IMR-90 (cell line): ENCODE measurements around the gene KCNAB1. TPM values are rescaled to one million over a fixed set of nuclear protein-coding genes. Genes with fewer than 3 reads are reported as not detected.

Source experiments
- ATAC-seq: fragments of 200-7000 bp; cut with Tn5 transposase; 2 replicates; pipeline ENCODE4 v1.9.1; 2020; ENCODE audit warnings: low read depth, mild to moderate bottlenecking, moderate library complexity
- BruUV-seq: library from RNA; stranded (reverse); fragments of 400-500 nt; replicated peaks from 2 replicates; lab custom pipeline; 2021; lab: Mats Ljungman, UMichigan
- CTCF ChIA-PET: fragments of 300-600 bp; formaldehyde crosslinking; extraction: SDS; loops from one replicate; lab custom pipeline; 2021; ENCODE audit warnings: antibody characterized with exemption; lab: Yijun Ruan, JAX
- POLR2A ChIA-PET: fragments of 300-600 bp; sonication (Branson Sonifier 250); formaldehyde crosslinking; loops from one replicate; lab custom pipeline; 2022; ENCODE audit warnings: antibody characterized with exemption; ENCODE audit not compliant: unreplicated experiment; lab: Charles Lee
- DNase-seq: peaks from one replicate; pipeline ENCODE4 v3.0.0; 2013
- H2AFZ ChIP-seq: replicated peaks from 2 replicates; pipeline ENCODE3; 2013; ENCODE audit warnings: low read length, mild to moderate bottlenecking; ENCODE audit not compliant: poor library complexity
- H2AK5ac ChIP-seq: 2 replicates; pipeline ENCODE4 v1.6.1; 2013; ENCODE audit warnings: low read depth, low read length, inconsistent platforms
- H2AK9ac ChIP-seq: replicated peaks from 2 replicates; pipeline ENCODE3; 2013; ENCODE audit warnings: mild to moderate bottlenecking, low read depth, low read length, moderate library complexity; ENCODE audit not compliant: poor library complexity
- H2BK120ac ChIP-seq: 2 replicates; pipeline ENCODE4 v1.6.1; 2013; ENCODE audit warnings: low read depth, low read length, inconsistent platforms
- H2BK15ac ChIP-seq: 3 replicates; pipeline ENCODE4 v1.6.1; 2013; ENCODE audit warnings: low read depth, low read length, inconsistent platforms
- H2BK20ac ChIP-seq: 2 replicates; pipeline ENCODE4 v1.6.1; 2013; ENCODE audit warnings: low read depth, mild to moderate bottlenecking, inconsistent platforms, low read length, moderate library complexity
- H2BK5ac ChIP-seq: 2 replicates; pipeline ENCODE4 v1.6.1; 2013; ENCODE audit warnings: mild to moderate bottlenecking, low read depth, low read length, inconsistent platforms; ENCODE audit not compliant: poor library complexity, severe bottlenecking
- H3K14ac ChIP-seq: replicated peaks from 2 replicates; pipeline ENCODE4 v1.6.1; 2013; ENCODE audit warnings: low read depth, low read length, inconsistent platforms
- H3K18ac ChIP-seq: 2 replicates; pipeline ENCODE4 v1.6.1; 2013; ENCODE audit warnings: low read depth, low read length, control low read depth
- H3K23ac ChIP-seq: 2 replicates; pipeline ENCODE4 v1.6.1; 2013; ENCODE audit warnings: low read depth, low read length, inconsistent platforms
- H3K27ac ChIP-seq: 2 replicates; pipeline ENCODE4 v1.5.1; 2013; ENCODE audit warnings: mild to moderate bottlenecking, control low read depth, low read length; ENCODE audit not compliant: insufficient read depth
- H3K27me3 ChIP-seq: 2 replicates; pipeline ENCODE4 v1.6.1; 2013; ENCODE audit warnings: low read length; ENCODE audit not compliant: control insufficient read depth, insufficient read depth
- H3K36me3 ChIP-seq: 2 replicates; pipeline ENCODE4 v1.6.1; 2013; ENCODE audit warnings: low read length, mixed read lengths; ENCODE audit not compliant: control insufficient read depth, insufficient read depth
- H3K4ac ChIP-seq: 2 replicates; pipeline ENCODE4 v1.6.1; 2013; ENCODE audit warnings: low read depth, low read length, inconsistent platforms
- H3K4me1 ChIP-seq: 2 replicates; pipeline ENCODE4 v1.6.1; 2013; ENCODE audit warnings: low read length, mixed read lengths; ENCODE audit not compliant: control insufficient read depth, insufficient read depth
- H3K4me2 ChIP-seq: 2 replicates; pipeline ENCODE4 v1.6.1; 2013; ENCODE audit warnings: low read depth, mild to moderate bottlenecking, control low read depth, low read length, moderate library complexity
- H3K4me3 ChIP-seq: 2 replicates; pipeline ENCODE4 v1.5.1; 2013; ENCODE audit warnings: low read depth, mild to moderate bottlenecking, control low read depth, low read length, moderate library complexity; ENCODE audit not compliant: insufficient read depth
- H3K56ac ChIP-seq: 2 replicates; pipeline ENCODE4 v1.6.1; 2013; ENCODE audit warnings: low read length, inconsistent platforms; ENCODE audit not compliant: insufficient read depth; ENCODE audit errors: extremely low read depth
- H3K79me1 ChIP-seq, 2 experiments: 2 replicates each; pipeline ENCODE4 v1.6.1; 2013; ENCODE audit warnings: low read length in 2 of 2, inconsistent platforms in 1 of 2, low read depth in 1 of 2
- H3K9ac ChIP-seq: 2 replicates; pipeline ENCODE4 v1.6.1; 2013; ENCODE audit warnings: low read depth, low read length, control low read depth
- H3K9me1 ChIP-seq: 2 replicates; pipeline ENCODE4 v1.6.1; 2013; ENCODE audit warnings: low read length, inconsistent platforms; ENCODE audit not compliant: insufficient read depth
- H3K9me3 ChIP-seq: 2 replicates; pipeline ENCODE4 v1.6.1; 2013; ENCODE audit warnings: low read length; ENCODE audit not compliant: control insufficient read depth, insufficient read depth
- H4K20me1 ChIP-seq: 2 replicates; pipeline ENCODE4 v1.6.1; 2013; ENCODE audit warnings: low read length, inconsistent platforms; ENCODE audit not compliant: insufficient read depth
- H4K5ac ChIP-seq: 2 replicates; pipeline ENCODE4 v1.6.1; 2013; ENCODE audit warnings: mild to moderate bottlenecking, low read depth, low read length, control low read depth
- H4K8ac ChIP-seq, 2 experiments: 2 replicates each; pipeline ENCODE4 v1.6.1; 2013; ENCODE audit warnings: low read depth in 2 of 2, low read length in 2 of 2, control low read depth in 1 of 2, inconsistent platforms in 1 of 2
- H4K91ac ChIP-seq: 2 replicates; pipeline ENCODE4 v1.6.1; 2013; ENCODE audit warnings: low read depth, low read length, inconsistent platforms; ENCODE audit not compliant: insufficient read depth
- BHLHE40 ChIP-seq: fragments of 150-350 bp; IDR thresholded peaks from 2 replicates; pipeline ENCODE4 v1.6.1; 2016; ENCODE audit warnings: mild to moderate bottlenecking, low read depth, low read length
- CEBPB ChIP-seq: IDR thresholded peaks from 2 replicates; pipeline ENCODE4 v1.6.1; 2012; ENCODE audit warnings: low read depth, low read length, improper control_type of control experiment
- CHD1 ChIP-seq: IDR thresholded peaks from 2 replicates; pipeline ENCODE4 v1.6.1; 2012; ENCODE audit warnings: low read depth, low read length, improper control_type of control experiment
- FOS ChIP-seq: fragments of 150-350 bp; IDR thresholded peaks from 2 replicates; pipeline ENCODE4 v1.6.1; 2016; ENCODE audit warnings: low read depth, low read length
- MAFK ChIP-seq: IDR thresholded peaks from 2 replicates; pipeline ENCODE4 v1.6.1; 2012; ENCODE audit warnings: low read depth, low read length, improper control_type of control experiment
- MAZ ChIP-seq: IDR thresholded peaks from 2 replicates; pipeline ENCODE4 v1.6.1; 2012; ENCODE audit warnings: low read depth, mild to moderate bottlenecking, low read length, improper control_type of control experiment, moderate library complexity, borderline replicate concordance
- MXI1 ChIP-seq: IDR thresholded peaks from 2 replicates; pipeline ENCODE4 v1.6.1; 2012; ENCODE audit warnings: low read depth, mild to moderate bottlenecking, low read length, moderate library complexity, borderline replicate concordance
- NFE2L2 ChIP-seq: fragments of 150-350 bp; IDR thresholded peaks from 2 replicates; pipeline ENCODE4 v1.6.1; 2016; ENCODE audit warnings: low read depth, mild to moderate bottlenecking, low read length
- POLR2A ChIP-seq: IDR thresholded peaks from 2 replicates; pipeline ENCODE4 v1.6.1; 2012; ENCODE audit warnings: mild to moderate bottlenecking, low read depth, low read length
- RAD21 ChIP-seq: IDR thresholded peaks from 2 replicates; pipeline ENCODE4 v1.6.1; 2012; ENCODE audit warnings: low read length, improper control_type of control experiment
- RCOR1 ChIP-seq: IDR thresholded peaks from 2 replicates; pipeline ENCODE4 v1.6.1; 2012; ENCODE audit warnings: mild to moderate bottlenecking, low read length, improper control_type of control experiment; ENCODE audit not compliant: insufficient replicate concordance
- RFX5 ChIP-seq: IDR thresholded peaks from 2 replicates; pipeline ENCODE4 v1.8.0; 2012; ENCODE audit warnings: low read depth, mild to moderate bottlenecking, low read length, moderate library complexity
- SMC3 ChIP-seq: fragments of 150-350 bp; IDR thresholded peaks from 2 replicates; pipeline ENCODE4 v1.6.1; 2016; ENCODE audit warnings: low read depth, mild to moderate bottlenecking, antibody characterized with exemption, low read length, moderate library complexity
- dilution Hi-C: fragments of 300-500 bp; cut with HindIII; formaldehyde crosslinking; loops from one replicate; pipeline ENCODE4 v1.14.3; 2018; ENCODE audit warnings: low sequenced_read_pairs; ENCODE audit not compliant: unreplicated experiment
- in situ Hi-C: fragments of 300-500 bp; cut with MboI; formaldehyde crosslinking; loops from 3 replicates; pipeline ENCODE4 v1.14.3; 2019; ENCODE audit warnings: low sequenced_read_pairs, inconsistent platforms, mixed read lengths
- intact Hi-C: fragments of 100-400 bp; cut with micrococcal nuclease; formaldehyde crosslinking; loops from 2 replicates; pipeline ENCODE4 v1.10.0; 2022
- polyA plus RNA-seq, 3 experiments: library from polyadenylated mRNA; depleted of rRNA; stranded (reverse); fragments of >200 nt; gene quantifications; 2 replicates each; pipeline ENCODE4 v1.2.3, GENCODE V29; 2012; ENCODE audit warnings: low replicate concordance in 1 of 3
- total RNA-seq: library from RNA; depleted of rRNA; stranded (reverse); fragments of >200 nt; gene quantifications from 2 replicates; pipeline ENCODE4 v1.2.3, GENCODE V29; 2012
- TF ChIP-seq, protein P1 (sequence below): fragments of 150-350 bp; IDR thresholded peaks from 2 replicates; pipeline ENCODE4 v1.6.1; 2017; ENCODE audit warnings: mild to moderate bottlenecking, antibody characterized with exemption, low read length, low read depth
- TF ChIP-seq, protein P2 (sequence below): fragments of 150-350 bp; IDR thresholded peaks from 2 replicates; pipeline ENCODE4 v1.6.1; 2016; ENCODE audit warnings: low read depth, mild to moderate bottlenecking, low read length, moderate library complexity, borderline replicate concordance
- TF ChIP-seq, protein P3 (sequence below): conservative IDR thresholded peaks from 2 replicates; pipeline ENCODE4 v1.5.1; 2012; ENCODE audit warnings: mild to moderate bottlenecking, low read depth, low read length, improper control_type of control experiment

Gene KCNAB1
- total and polyA plus RNA-seq, 2 of the 4 experiments (the other 2 are of a cell fraction): under 0.01 to 0.07 TPM

DNA sequence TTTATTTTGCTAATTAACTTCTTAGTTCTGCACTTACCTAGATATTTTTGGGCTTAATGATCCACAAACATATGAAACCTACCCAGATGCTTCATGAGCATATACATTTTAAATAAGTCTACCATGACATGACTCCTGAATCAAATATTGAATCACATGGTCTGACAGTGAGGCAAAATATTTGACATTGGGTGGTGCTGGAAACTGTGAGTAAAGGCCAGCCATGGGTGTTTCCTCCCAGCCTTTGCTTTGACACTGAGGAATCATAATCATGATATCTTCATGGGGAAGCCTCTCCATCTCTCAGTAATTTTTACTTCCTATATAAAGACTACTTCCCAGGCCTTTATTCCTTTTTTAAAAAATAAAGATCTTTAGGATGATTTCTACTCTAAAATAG lies 457.4 kb downstream of the KCNAB1 start:
- no peak overlapping the region for H3K4ac ChIP-seq
- DNase-seq: peak; percentile 9
- no peak overlapping the region for H3K9ac ChIP-seq
- no peak overlapping the region for H2BK5ac ChIP-seq
- no peak overlapping the region for H3K4me3 ChIP-seq
- H4K5ac ChIP-seq: no peak overlapping the region
- peaks cover 20% of the 10 kb centered on the region for H3K27me3 ChIP-seq
- dilution Hi-C loops (no loop called here), intact Hi-C loops (no loop called here), in situ Hi-C loops (no loop called here)
- no peak overlapping the region for H3K27ac ChIP-seq
- no peaks in the 10 kb centered on the region for H3K4me1 ChIP-seq
- H2AK9ac ChIP-seq: no peak overlapping the region
- H2AFZ ChIP-seq: no peak overlapping the region
- no peak overlapping the region for H3K14ac ChIP-seq
- H4K20me1 ChIP-seq: no peaks in the 10 kb centered on the region
- H2BK20ac ChIP-seq: no peak overlapping the region
- no peak for ATAC-seq
- CTCF ChIA-PET: no interaction called here
- no peaks in the 10 kb centered on the region for H3K79me1 ChIP-seq
- POLR2A ChIA-PET: no interaction called here
- H3K9me1 ChIP-seq: no peaks in the 10 kb centered on the region
- no peak overlapping the region for H3K4me2 ChIP-seq
- BruUV-seq: no TSS peak
- no peak overlapping the region for H2BK15ac ChIP-seq
- TF ChIP-seq MAFK (no peak), RAD21 (no peak), FOS (no peak), CHD1 (no peak), SMC3 (no peak), NFE2L2 (no peak), RCOR1 (no peak), BHLHE40 (no peak), POLR2A (no peak), RFX5 (no peak), MXI1 (no peak), MAZ (no peak), CEBPB (no peak)
- TF ChIP-seq, protein P1, sequence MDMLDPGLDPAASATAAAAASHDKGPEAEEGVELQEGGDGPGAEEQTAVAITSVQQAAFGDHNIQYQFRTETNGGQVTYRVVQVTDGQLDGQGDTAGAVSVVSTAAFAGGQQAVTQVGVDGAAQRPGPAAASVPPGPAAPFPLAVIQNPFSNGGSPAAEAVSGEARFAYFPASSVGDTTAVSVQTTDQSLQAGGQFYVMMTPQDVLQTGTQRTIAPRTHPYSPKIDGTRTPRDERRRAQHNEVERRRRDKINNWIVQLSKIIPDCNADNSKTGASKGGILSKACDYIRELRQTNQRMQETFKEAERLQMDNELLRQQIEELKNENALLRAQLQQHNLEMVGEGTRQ: no peak
- TF ChIP-seq, protein P2, sequence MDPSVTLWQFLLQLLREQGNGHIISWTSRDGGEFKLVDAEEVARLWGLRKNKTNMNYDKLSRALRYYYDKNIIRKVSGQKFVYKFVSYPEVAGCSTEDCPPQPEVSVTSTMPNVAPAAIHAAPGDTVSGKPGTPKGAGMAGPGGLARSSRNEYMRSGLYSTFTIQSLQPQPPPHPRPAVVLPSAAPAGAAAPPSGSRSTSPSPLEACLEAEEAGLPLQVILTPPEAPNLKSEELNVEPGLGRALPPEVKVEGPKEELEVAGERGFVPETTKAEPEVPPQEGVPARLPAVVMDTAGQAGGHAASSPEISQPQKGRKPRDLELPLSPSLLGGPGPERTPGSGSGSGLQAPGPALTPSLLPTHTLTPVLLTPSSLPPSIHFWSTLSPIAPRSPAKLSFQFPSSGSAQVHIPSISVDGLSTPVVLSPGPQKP: no peak
- TF ChIP-seq, protein P3, sequence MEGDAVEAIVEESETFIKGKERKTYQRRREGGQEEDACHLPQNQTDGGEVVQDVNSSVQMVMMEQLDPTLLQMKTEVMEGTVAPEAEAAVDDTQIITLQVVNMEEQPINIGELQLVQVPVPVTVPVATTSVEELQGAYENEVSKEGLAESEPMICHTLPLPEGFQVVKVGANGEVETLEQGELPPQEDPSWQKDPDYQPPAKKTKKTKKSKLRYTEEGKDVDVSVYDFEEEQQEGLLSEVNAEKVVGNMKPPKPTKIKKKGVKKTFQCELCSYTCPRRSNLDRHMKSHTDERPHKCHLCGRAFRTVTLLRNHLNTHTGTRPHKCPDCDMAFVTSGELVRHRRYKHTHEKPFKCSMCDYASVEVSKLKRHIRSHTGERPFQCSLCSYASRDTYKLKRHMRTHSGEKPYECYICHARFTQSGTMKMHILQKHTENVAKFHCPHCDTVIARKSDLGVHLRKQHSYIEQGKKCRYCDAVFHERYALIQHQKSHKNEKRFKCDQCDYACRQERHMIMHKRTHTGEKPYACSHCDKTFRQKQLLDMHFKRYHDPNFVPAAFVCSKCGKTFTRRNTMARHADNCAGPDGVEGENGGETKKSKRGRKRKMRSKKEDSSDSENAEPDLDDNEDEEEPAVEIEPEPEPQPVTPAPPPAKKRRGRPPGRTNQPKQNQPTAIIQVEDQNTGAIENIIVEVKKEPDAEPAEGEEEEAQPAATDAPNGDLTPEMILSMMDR: no peak
- H3K23ac ChIP-seq: no peak overlapping the region
- no peak overlapping the region for H2AK5ac ChIP-seq
- H3K18ac ChIP-seq: no peak overlapping the region
- H3K56ac ChIP-seq: no peak overlapping the region
- H4K91ac ChIP-seq: no peak overlapping the region
- no peak overlapping the region for H2BK120ac ChIP-seq
- H3K36me3 ChIP-seq: no peaks in the 10 kb centered on the region
- H4K8ac ChIP-seq: no peak overlapping the region
- no peaks in the 10 kb centered on the region for H3K9me3 ChIP-seq
